ENCODE measurements around the gene SNAP47.

The SNAP47 gene

DNA sequence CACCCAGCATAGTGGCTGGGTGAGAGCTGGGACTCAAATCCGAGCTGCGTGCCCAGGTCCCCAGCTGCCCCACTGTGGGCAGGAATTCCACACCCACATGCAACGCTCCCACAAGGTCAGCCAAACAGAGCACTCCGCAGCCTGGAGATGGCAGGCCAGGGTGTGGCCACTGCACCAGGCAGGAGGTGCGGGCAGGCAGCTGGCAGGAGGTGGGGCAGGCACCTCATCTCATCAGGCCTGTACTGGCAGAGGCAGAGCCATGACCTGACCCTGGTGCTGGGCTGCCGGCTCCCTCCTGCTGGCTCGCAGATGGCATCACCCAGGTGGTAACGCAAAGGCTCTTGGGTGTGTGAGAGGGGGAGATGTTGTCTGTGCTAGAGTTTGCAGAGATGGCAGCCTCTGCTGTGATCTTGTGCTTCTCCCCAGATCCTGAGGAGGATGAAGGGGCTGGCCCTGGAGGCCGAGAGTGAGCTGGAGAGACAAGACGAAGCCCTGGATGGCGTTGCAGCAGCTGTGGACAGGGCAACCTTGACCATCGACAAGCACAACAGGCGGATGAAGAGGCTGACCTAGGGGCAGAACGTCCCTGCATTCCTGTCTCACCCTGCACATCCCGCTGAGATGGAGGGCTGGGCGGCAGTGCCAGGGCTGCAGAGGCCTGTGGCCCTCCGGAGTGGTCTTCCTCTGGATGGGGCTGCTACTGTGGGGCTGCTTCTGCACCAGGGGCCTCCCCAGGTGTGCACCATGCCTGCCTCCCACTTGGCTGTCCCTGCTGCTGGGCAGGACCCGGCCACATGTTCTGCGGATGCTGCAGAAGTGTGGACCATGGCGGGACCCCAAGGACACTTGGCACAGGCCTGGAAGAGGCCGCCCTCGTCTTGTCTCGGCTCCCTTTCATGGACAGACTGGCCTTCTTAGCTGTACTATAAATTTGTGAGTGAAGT lies 45.1 kb downstream of the SNAP47 start:
- DNase-seq: no peak

DNA sequence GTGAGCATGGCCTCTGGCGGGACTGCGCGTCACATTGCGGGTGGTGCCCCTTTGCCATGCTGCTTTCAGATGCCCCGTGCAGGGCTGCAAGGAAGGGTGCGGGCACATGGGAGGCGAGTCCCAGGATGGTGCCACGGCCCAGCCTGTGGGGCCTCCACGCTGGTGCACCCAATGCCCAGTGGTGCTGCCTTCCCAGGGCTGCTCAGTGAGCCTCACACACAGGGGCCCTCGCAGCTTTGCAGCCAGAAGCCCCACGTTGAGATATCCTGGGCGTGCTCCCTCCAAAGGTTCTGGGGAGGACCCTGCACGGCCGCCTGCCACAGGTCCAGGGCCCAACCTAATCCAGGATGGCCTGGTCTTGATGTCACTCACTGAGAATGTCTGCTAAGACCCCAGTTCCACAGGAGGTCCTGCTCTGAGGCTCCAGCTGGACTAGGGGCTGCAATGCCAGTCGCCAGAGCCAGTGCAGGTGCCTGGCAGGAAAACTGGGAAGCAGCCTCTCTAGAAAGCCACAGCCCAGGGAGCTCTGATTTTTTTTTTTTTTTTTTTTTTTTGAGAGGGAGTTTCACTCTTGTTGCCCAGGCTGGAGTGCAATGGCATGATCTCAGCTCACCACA lies 46.2 kb downstream of the SNAP47 start:
- no peak for DNase-seq

- DNase-seq: no peak
These were observed 47.0 kb downstream of the SNAP47 start for GRCh38 chr1:227782226-227782625.

- DNase-seq: no peak
These were observed 50.0 kb downstream of the SNAP47 start for GRCh38 chr1:227785094-227785804.

GRCh38 chr1:227785805-227786671 lies 50.8 kb downstream of the SNAP47 start:
- no peak for DNase-seq

DNA sequence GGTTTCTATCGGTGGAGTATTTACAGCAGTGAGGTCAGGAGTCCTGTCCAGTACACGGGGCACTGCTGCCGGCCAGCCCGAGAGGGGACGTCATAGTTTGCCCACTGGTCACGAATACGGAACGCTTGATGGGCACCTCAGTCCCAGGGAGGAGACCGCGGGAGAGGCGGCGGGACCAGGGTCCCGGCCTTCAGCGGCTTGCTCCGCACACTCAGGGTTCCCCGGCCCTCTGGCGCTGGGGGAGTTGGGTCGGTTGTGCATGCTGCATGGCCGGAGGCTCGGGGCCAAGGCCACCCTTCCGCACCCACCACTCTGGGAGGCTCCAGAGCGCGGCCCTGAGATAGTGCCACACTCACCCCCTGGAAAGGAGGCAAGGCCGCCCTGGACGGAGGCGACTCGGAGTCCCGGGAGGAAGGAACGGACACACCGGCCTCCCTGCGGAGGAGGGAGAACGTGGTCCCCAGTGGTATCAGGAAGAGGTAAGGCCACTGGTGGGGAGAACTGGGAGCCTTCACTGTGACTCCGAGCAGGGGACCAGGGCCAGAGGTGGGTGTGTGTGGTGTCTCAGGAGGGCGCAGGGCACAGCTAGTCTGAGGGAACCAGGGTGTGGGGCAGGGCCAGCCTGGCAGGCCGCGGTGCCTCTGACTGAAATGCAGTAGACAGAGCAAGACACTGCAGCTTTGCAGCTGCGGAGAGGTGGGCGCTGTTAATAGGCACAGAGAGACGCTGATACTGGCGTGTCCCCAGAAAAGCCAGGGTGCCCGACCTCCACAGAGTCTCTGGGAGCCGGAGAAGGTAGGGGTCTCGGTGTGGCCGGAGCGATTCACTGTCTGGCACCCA lies 51.7 kb downstream of the SNAP47 start:
- no peak for DNase-seq

DNA sequence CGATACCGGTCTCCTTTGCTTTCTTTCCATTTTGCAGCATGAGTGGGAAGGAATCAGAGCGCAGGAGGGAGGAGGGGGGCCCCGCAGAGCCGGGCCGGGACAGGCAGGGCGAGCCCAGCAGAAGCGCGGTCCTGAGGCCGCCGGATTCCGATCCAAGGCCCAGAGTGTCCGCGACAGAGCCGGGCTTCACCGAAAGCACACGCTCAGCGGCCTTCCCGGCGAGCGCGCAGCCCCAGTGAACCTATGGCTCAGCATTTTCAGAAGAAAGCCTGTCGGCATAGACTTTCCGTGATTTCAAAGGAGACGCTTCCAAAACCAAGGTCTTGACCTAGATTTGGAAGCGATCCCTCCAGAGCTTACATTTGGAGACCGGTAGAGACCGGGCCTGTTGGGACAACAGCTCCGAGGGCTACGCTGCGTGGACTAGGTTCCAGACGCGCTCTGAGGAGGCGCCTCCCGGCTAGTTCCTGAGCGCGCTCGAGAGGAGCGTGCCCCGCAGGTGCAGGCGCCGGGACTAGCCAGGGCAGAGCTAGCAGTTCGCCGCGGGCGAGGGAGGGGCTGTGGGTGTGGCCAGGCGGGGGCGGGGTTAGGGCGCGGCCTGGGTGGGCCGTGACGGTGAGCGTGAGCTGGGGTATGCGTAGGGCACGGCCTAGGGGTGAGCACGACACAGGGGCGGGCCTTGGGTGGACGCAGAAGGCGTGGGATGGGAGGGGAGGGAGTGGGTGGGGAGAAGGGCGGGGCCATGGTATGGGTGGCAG lies 52.5 kb downstream of the SNAP47 start:
- DNase-seq: peak in 44 of 56 donors; percentile 20 to 86 (median 60)

DNA sequence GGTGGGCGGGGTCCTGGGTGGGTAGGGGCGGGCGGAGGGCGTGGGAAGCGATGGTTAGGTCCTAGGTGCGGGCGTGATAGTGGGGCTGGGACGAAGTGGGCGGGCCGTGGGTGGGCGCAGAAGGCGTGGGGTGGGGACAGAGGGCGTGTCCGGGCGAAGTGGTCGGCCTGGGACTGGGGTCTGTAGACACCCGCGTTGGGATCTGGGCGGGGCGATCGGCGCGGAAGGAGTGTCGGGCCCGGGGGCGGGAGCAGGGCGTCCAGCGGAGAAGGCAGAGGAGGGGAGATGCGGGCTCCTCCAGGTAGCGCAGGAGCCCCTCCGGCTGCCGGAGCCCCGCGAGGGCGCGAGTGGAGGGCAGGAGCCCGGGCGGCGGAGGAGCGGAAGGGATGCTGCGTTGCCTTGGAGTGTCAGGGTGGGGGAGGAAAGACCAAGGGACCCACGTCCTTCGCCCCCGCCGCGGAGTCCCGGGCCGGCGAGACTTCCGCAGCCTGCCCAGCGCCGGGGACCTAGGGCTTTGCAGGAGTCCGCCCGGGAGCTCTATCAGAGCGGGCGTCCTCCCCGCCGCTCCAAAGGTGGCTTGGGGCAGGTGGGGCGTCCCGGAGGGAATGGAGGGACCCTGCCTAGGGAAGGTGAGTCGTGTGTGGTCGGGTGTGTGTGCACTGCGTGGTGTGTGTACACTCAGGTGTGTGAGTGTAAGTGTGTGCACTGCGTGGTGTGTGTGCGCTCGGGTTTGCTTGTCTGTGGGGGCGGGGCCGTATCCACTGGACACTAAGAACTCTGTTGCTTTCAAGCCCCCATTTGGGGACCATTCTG lies 53.2 kb downstream of the SNAP47 start:
- DNase-seq: peak in 4 of 56 donors; percentile 47 to 86 (median 54)

DNA sequence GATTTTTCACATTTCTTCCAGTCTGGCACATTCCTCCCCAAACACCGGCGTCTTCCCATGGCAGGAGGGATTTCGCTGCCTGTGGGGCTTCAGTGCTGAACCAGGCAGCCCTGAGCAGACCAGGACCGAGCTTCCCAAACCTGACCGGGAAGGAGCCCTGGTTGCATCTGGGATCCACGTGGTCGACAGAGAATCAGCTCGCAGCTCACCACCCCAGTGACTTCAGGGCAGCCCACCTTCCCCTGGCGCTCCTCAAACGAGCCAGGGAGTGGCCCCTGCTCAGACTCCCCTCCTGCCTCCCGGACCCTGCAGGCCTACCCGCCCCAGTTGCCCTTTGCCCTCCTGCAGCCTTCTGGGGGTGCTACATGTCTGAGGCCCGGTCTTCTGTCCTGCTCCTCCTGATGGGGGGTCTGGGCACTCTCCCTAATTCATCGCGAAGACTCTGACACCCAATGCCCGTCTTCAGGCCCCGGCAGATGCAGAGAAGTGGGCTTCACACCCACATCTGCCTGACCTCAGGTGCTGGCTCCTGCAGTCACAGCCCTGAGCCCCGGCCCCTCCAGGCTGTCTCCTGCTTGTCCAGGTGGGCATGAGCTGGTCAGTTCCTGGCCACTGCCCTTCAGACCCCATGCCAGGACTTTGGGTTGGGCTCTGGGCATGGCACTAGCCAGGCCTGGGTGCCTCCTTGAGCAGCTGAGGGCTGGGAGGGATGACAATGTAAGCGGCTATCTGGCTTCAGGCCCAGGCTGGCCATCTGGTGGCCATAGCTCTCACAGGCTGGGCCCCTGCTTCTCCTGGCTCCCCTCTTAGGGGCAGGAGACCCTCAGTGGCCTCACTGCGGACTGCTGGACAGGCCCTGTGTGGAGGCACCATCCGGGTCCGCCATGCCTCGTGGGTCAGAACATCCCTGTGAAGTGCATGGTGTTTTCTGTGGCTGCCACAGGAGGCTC lies 54.1 kb downstream of the SNAP47 start:
- DNase-seq: no peak

DNA sequence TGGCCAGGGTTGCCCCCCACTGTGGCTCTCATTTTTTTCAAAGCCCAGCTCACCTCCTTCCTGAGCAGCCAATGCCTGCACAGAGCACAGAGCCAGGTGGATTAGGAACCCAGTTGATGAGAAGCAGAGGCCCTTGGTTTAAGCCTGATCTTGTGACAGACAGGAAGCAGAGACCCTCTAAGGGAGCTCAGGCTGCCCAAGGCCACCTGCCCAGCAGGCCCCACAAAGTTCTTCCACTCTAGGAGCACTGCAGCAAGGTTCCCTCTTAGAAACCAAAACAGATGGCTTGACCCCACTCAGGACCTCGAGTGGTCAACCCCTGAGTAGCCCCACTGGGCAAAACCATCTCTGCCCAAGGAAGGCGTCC lies 54.8 kb downstream of the SNAP47 start:
- no peak for DNase-seq

DNA sequence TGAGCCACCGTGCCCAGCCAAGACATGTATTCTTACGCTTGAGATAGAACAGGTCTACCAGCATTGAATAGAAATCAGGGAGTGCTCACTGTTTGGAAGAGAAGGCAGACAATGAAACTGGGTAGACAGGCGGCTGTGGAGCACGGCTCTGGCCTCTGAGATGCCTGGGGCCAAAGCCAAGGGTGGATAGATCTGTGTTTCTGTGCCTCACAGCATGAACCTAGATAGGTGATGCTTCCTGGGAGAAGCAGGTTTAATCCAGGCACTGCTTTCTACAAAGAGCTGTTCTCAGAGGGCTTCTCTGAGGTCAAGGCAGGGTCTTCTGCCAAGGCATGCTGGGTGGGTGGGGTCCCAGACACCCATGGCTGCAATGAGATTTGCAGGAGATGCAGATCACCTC lies 55.6 kb downstream of the SNAP47 start:
- no peak for DNase-seq

GRCh38 chr1:227791425-227792143 lies 56.3 kb downstream of the SNAP47 start:
- no peak for DNase-seq

DNA sequence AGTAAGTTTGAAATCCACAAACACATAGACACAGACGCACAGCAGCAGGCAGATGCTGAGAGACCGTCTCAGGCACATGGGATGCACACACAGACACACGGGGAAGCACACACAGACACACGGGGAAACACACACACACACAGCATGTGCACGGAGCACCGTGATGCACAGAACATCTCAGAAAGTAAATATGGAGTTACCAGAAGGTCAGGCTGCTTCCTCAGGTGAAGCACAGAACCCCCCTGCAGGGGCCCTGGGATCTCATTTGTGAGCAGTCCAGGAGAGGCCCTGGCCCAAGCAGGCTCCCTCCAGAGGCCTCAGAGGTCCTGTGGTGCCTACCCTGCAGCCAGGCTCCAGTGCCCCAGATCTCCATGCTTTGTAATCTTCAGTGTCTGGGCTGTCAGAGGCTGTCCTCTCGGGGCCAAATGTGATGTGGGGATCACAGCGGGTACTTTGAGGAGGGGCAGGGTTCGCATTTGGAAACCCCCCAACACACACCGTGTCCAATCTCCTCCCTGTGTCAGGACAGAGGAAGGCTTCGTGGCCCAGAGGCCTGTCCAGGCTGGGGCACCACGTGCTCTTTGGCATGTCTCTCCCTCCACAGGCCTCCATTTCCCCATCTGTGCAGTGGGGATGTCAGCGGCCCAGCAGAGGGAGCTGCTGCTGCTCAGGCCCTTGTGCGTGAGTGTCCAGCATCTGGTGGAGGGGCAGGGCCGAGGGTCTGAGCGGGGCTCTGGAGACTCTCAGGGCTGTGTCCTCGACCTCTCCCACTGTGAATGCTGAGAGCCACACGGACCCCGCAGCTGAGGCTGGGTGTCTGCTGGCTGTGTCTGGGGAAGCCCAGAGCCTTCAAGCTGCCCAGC lies 57.2 kb downstream of the SNAP47 start:
- no peak for DNase-seq

DNA sequence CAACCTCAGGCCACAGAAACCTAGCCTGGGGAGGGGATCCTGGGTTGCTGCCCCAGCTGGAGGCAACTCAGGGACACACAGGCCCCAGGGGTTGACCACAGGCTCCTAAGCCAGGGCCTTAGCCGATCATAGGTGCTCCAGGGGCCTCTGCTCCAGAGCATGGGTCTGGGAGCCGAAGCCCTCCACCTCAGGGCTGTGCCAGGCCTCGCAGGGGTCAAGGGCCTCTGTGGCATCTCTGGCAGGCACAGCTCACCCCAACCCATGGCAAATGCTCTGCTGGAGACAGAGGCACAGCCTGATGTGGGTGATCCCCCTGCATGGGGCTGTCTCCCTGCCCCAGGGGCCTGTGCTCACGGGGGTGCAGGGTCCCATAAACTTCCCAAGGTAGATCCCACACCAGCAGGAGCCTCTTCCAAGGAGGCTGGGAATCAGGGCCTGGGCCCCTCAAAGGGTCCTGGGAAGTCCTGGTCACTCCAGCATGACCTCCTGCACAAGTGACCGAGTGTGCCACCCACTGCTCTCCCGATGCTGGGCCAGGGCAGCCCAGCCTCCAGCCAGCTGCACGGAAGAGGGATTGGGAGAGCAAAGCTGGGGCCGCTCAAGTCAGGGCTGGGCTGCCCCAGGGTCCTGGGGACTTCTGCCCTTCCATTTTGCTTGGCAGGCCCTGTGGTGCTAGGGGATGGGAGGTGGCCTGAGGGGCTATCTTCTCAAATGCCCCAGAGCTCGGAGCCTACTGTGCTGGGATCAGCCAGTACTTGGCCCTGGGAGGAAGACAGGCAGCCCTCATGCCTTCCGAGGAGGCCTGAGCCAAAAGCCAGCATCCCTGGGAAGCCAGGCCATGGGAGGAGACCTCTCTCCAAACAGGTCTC lies 58.1 kb downstream of the SNAP47 start:
- DNase-seq: no peak
